ENCODE measurements around the gene LRRC25. TPM values are rescaled to one million over a fixed set of nuclear protein-coding genes. Genes with fewer than 3 reads are reported as not detected.

The LRRC25 gene
- total and polyA plus RNA-seq, 7 experiments from 2014 or later: 0.15 to 68.6 (median 0.76) TPM

GRCh38 chr19:18421371-18421959 lies 24.0 kb upstream of the LRRC25 start:
- DNase-seq (no peak), ATAC-seq (no peak)
- Histone ChIP-seq H3K4me1 (ENCODE audit: control insufficient read depth in 2 of 2, insufficient read depth in 2 of 2, low read length in 2 of 2) (peaks cover 47 to 65% of the 10 kb centered on the region in 2 donors), H3K36me3 (ENCODE audit: control insufficient read depth in 2 of 3, insufficient read depth in 3 of 3, low read length in 3 of 3) (no peaks in the 10 kb centered on the region), H3K9me3 (ENCODE audit: control insufficient read depth in 2 of 3, low read length in 3 of 3) (no peaks in the 10 kb centered on the region), H3K4me3 (ENCODE audit: low read length) (no peak overlapping the region), H3K27ac (ENCODE audit: low read depth, low read length) (peak overlapping the region; percentile 31), H3K27me3 (ENCODE audit: control insufficient read depth in 2 of 2, insufficient read depth in 2 of 2, low read length in 2 of 2) (peaks cover 0 to 12% of the 10 kb centered on the region in 2 donors)
- Mint-ChIP-seq H3K9me3 (peaks cover 0 to 1% (median 0%) of the 10 kb centered on the region in 11 donors), H3K27me3 (peaks cover 5 to 16% (median 9%) of the 10 kb centered on the region in 5 donors), H3K36me3 (peaks cover 0 to 8% (median 0%) of the 10 kb centered on the region in 5 donors), H3K4me1 (peaks cover 42 to 77% (median 66%) of the 10 kb centered on the region in 7 donors), H3K4me3 (peak overlapping the region; percentile 34 to 92 (median 82)), H3K27ac (peak overlapping the region; percentile 49 to 90 (median 67))
- ChIA-PET POLR2A (no interaction called here), CTCF (interaction anchor here (0.6 kb wide), 2 partner anchors 208 to 1447 kb away, joined by 3 to 4 read pairs; no protein-coding TSS in a partner anchor)
- intact Hi-C loops (cut with micrococcal nuclease): no loop called here

GRCh38 chr19:18420930-18421329 lies 23.5 kb upstream of the LRRC25 start:
- CTCF ChIA-PET: interaction anchor here (0.6 to 2.1 kb wide), 3 partner anchors 10 to 1447 kb away, joined by 3 to 7 read pairs (median 4); no protein-coding TSS in a partner anchor
- no peak for ATAC-seq
- intact Hi-C loops (cut with micrococcal nuclease): loop anchor here in 1 of 2 donors (1.0 kb wide), 1 partner anchor 8 kb away; no protein-coding TSS in a partner anchor

GRCh38 chr19:18419699-18420460 lies 22.5 kb upstream of the LRRC25 start:
- H3K27me3 Mint-ChIP-seq: peaks cover 8 to 21% (median 13%) of the 10 kb centered on the region in 5 donors
- DNase-seq (peak in 1 of 9 donors; percentile 57), ATAC-seq (peak; percentile 17)
- H3K9me3 Mint-ChIP-seq: peaks cover 0 to 1% (median 0%) of the 10 kb centered on the region in 11 donors
- H3K27me3 ChIP-seq (ENCODE audit: control insufficient read depth in 2 of 2, insufficient read depth in 2 of 2, low read length in 2 of 2): peaks cover 0 to 14% of the 10 kb centered on the region in 2 donors
- H3K27ac ChIP-seq (ENCODE audit: low read depth, low read length): peak overlapping the region; percentile 63
- POLR2A ChIA-PET: interaction anchor here (0.8 to 2.1 kb wide), 7 partner anchors 9 to 412 kb away, joined by 3 to 13 read pairs (median 5); partner anchors contain the start of genes JUND, RAB3A and UPF1
- H3K4me1 ChIP-seq (ENCODE audit: control insufficient read depth in 2 of 2, insufficient read depth in 2 of 2, low read length in 2 of 2): peaks cover 63 to 71% of the 10 kb centered on the region in 2 donors
- no peaks in the 10 kb centered on the region for H3K9me3 ChIP-seq (ENCODE audit: control insufficient read depth in 2 of 3, low read length in 3 of 3)
- peaks cover 0 to 8% (median 0%) of the 10 kb centered on the region in 5 donors for H3K36me3 Mint-ChIP-seq
- H3K27ac Mint-ChIP-seq: peak overlapping the region in 8 of 9 donors; percentile 40 to 90 (median 58)
- intact Hi-C loops (cut with micrococcal nuclease): loop anchor here (1.0 to 10.0 kb wide), 8 partner anchors 9 to 475 kb away; partner anchors contain the start of genes KXD1 (in 1 of the 2), LSM4 (in 1 of the 2), RAB3A (in 1 of the 2) and UPF1 (in 1 of the 2)
- peaks cover 40 to 83% (median 72%) of the 10 kb centered on the region in 7 donors for H3K4me1 Mint-ChIP-seq
- H3K4me3 Mint-ChIP-seq: peak overlapping the region; percentile 79 to 92 (median 84)
- CTCF ChIA-PET: interaction anchor here (0.8 to 2.1 kb wide), 4 partner anchors 8 to 31 kb away, joined by 3 to 8 read pairs (median 6); no protein-coding TSS in a partner anchor
- H3K4me3 ChIP-seq (ENCODE audit: low read length): peak overlapping the region; percentile 47
- H3K36me3 ChIP-seq (ENCODE audit: control insufficient read depth in 2 of 3, insufficient read depth in 3 of 3, low read length in 3 of 3): no peaks in the 10 kb centered on the region

More at GRCh38 chr19:18420930-18421329, 23.5 kb upstream of the LRRC25 start:
- H3K4me1 ChIP-seq (ENCODE audit: control insufficient read depth in 2 of 2, insufficient read depth in 2 of 2, low read length in 2 of 2): peaks cover 52 to 70% of the 10 kb centered on the region in 2 donors
- H3K27ac ChIP-seq (ENCODE audit: low read depth, low read length): peak overlapping the region; percentile 31
- Mint-ChIP-seq H3K27me3 (peaks cover 8 to 21% (median 13%) of the 10 kb centered on the region in 5 donors), H3K27ac (peak overlapping the region in 5 of 9 donors; percentile 14 to 90 (median 63)), H3K36me3 (peaks cover 0 to 8% (median 0%) of the 10 kb centered on the region in 5 donors), H3K4me3 (peak overlapping the region; percentile 79 to 92 (median 84)), H3K4me1 (peaks cover 44 to 80% (median 69%) of the 10 kb centered on the region in 7 donors), H3K9me3 (peaks cover 0 to 1% (median 0%) of the 10 kb centered on the region in 11 donors)
- peaks cover 0 to 14% of the 10 kb centered on the region in 2 donors for H3K27me3 ChIP-seq (ENCODE audit: control insufficient read depth in 2 of 2, insufficient read depth in 2 of 2, low read length in 2 of 2)
- POLR2A ChIA-PET: interaction anchor here (0.8 kb wide), 1 partner anchor 15 kb away, joined by 3 read pairs; no protein-coding TSS in a partner anchor
- no peaks in the 10 kb centered on the region for H3K9me3 ChIP-seq (ENCODE audit: control insufficient read depth in 2 of 3, low read length in 3 of 3)
- H3K4me3 ChIP-seq (ENCODE audit: low read length): peak overlapping the region; percentile 47
- H3K36me3 ChIP-seq (ENCODE audit: control insufficient read depth in 2 of 3, insufficient read depth in 3 of 3, low read length in 3 of 3): no peaks in the 10 kb centered on the region
- DNase-seq: no peak

GRCh38 chr19:18419195-18419698 lies 21.8 kb upstream of the LRRC25 start, which contains the start of gene SSBP4:
Gene SSBP4, plus strand, starts transcription at chr19:18419398. Its CDS starts 251 bp downstream, at chr19:18419649.
- ChIA-PET POLR2A (interaction anchor here (0.7 to 2.1 kb wide), 9 partner anchors 10 to 412 kb away, joined by 3 to 13 read pairs (median 4); partner anchors contain the start of genes JUND, RAB3A and UPF1), CTCF (interaction anchor here (0.8 to 2.1 kb wide), 4 partner anchors 8 to 31 kb away, joined by 3 to 8 read pairs (median 6); no protein-coding TSS in a partner anchor)
- ATAC-seq (peak; percentile 59), DNase-seq (peak; percentile 53 to 89 (median 72))
- intact Hi-C loops (cut with micrococcal nuclease): loop anchor here (1.0 to 10.0 kb wide), 8 partner anchors 10 to 474 kb away; partner anchors contain the start of genes KXD1 (in 1 of the 2), LSM4 (in 1 of the 2), RAB3A (in 1 of the 2) and UPF1 (in 1 of the 2)
- peaks cover 0 to 14% of the 10 kb centered on the region in 2 donors for H3K27me3 ChIP-seq (ENCODE audit: control insufficient read depth in 2 of 2, insufficient read depth in 2 of 2, low read length in 2 of 2)
- peaks cover 68 to 76% of the 10 kb centered on the region in 2 donors for H3K4me1 ChIP-seq (ENCODE audit: control insufficient read depth in 2 of 2, insufficient read depth in 2 of 2, low read length in 2 of 2)
- Mint-ChIP-seq H3K27ac (peak within 1 kb of the TSS; percentile 40 to 90 (median 67)), H3K4me1 (peaks cover 40 to 84% (median 79%) of the 10 kb centered on the region in 7 donors), H3K4me3 (peak within 1 kb of the TSS; percentile 80 to 92 (median 85)), H3K9me3 (peaks cover 0 to 1% (median 0%) of the 10 kb centered on the region in 11 donors), H3K36me3 (peaks cover 0 to 8% (median 0%) of the 10 kb centered on the region in 5 donors), H3K27me3 (peaks cover 8 to 27% (median 15%) of the 10 kb centered on the region in 5 donors)
- H3K4me3 ChIP-seq (ENCODE audit: low read length): peak within 1 kb of the TSS; percentile 61
- H3K9me3 ChIP-seq (ENCODE audit: control insufficient read depth in 2 of 3, low read length in 3 of 3): no peaks in the 10 kb centered on the region
- peak within 1 kb of the TSS; percentile 63 for H3K27ac ChIP-seq (ENCODE audit: low read depth, low read length)
- H3K36me3 ChIP-seq (ENCODE audit: control insufficient read depth in 2 of 3, insufficient read depth in 3 of 3, low read length in 3 of 3): no peaks in the 10 kb centered on the region

GRCh38 chr19:18418483-18419194 lies 21.2 kb upstream of the LRRC25 start:
- peaks cover 0 to 14% of the 10 kb centered on the region in 2 donors for H3K27me3 ChIP-seq (ENCODE audit: control insufficient read depth in 2 of 2, insufficient read depth in 2 of 2, low read length in 2 of 2)
- H3K4me1 ChIP-seq (ENCODE audit: control insufficient read depth in 2 of 2, insufficient read depth in 2 of 2, low read length in 2 of 2): peaks cover 68 to 72% of the 10 kb centered on the region in 2 donors
- Mint-ChIP-seq H3K9me3 (peaks cover 0 to 1% (median 0%) of the 10 kb centered on the region in 11 donors), H3K4me3 (peak overlapping the region; percentile 74 to 90 (median 85)), H3K4me1 (peaks cover 40 to 85% (median 78%) of the 10 kb centered on the region in 7 donors), H3K36me3 (peaks cover 0 to 8% (median 0%) of the 10 kb centered on the region in 5 donors), H3K27ac (peak overlapping the region in 8 of 9 donors; percentile 32 to 83 (median 65)), H3K27me3 (peaks cover 8 to 32% (median 20%) of the 10 kb centered on the region in 5 donors)
- ChIA-PET POLR2A (interaction anchor here (0.7 to 2.1 kb wide), 9 partner anchors 10 to 413 kb away, joined by 3 to 13 read pairs (median 4); partner anchors contain the start of genes JUND, RAB3A and UPF1), CTCF (interaction anchor here (0.8 to 2.1 kb wide), 3 partner anchors 7 to 30 kb away, joined by 3 to 8 read pairs (median 7); no protein-coding TSS in a partner anchor)
- ATAC-seq: peak; percentile 30
- H3K9me3 ChIP-seq (ENCODE audit: control insufficient read depth in 2 of 3, low read length in 3 of 3): no peaks in the 10 kb centered on the region
- peak overlapping the region; percentile 61 for H3K4me3 ChIP-seq (ENCODE audit: low read length)
- intact Hi-C loops (cut with micrococcal nuclease): loop anchor here (1.0 to 10.0 kb wide), 8 partner anchors 11 to 474 kb away; partner anchors contain the start of genes KXD1 (in 1 of the 2), LSM4 (in 1 of the 2), RAB3A (in 1 of the 2) and UPF1 (in 1 of the 2)
- H3K27ac ChIP-seq (ENCODE audit: low read depth, low read length): no peak overlapping the region
- no peaks in the 10 kb centered on the region for H3K36me3 ChIP-seq (ENCODE audit: control insufficient read depth in 2 of 3, insufficient read depth in 3 of 3, low read length in 3 of 3)
- DNase-seq: peak in 2 of 9 donors; percentile 41 to 43

All from naive thymus-derived CD4-positive, alpha-beta T cell (primary cell).